ENCODE measurements around the gene ANKS1A. TPM values are rescaled to one million over a fixed set of nuclear protein-coding genes. Genes with fewer than 3 reads are reported as not detected.

The ANKS1A gene
- total RNA-seq, 1 experiment from 2014 or later = 21.7 TPM

DNA sequence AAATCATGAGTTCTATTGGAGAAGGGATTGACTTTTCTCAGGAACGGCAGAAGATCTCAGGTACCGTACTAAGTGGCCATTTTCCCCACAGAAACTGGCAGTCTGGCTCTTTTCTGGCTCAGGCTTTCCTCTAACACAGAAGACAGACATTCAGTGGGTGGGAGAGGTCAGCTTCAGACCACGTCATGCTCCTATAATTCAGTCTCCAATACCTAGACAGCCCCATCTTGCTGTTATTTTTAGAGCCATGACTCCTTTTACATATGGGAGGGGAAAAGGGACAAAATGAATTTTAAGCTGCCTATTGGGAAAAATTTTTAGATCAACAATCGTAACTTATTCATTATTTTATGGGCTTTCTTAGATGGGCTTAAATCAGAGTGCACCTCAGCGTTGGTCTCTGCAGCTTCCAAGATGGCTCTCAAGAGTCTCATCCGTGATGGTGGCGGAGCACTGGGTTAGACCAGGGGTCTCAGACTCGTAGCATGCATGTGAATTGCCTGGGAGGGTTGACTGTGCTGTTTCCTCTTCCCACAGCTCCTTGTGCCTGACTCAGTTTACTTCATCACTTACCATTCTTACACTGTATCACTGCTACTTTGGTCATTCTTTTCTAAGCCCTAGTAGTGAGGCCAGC is 165.2 kb downstream of the ANKS1A start:
- Histone ChIP-seq H3K36me3 (ENCODE audit: insufficient read depth, low read length, poor library complexity, severe bottlenecking) (no peaks in the 10 kb centered on the region), H3K4me1 (ENCODE audit: insufficient read depth, low read length, poor library complexity, severe bottlenecking) (no peaks in the 10 kb centered on the region), H3K9me3 (ENCODE audit: low read depth, low read length, poor library complexity, severe bottlenecking) (no peaks in the 10 kb centered on the region), H3K27me3 (replicated peaks; ENCODE audit: insufficient read depth, low read depth, low read length, poor library complexity) (no peaks in the 10 kb centered on the region), H3K4me3 (ENCODE audit: low read depth, low read length, poor library complexity, severe bottlenecking) (no peak overlapping the region), H3K27ac (ENCODE audit: low read depth, low read length, poor library complexity, severe bottlenecking) (no peak overlapping the region)
- no peak for DNase-seq (ENCODE audit: low spot score)
- ChIA-PET POLR2A (ENCODE audit: low non-redundant PET) (no interaction called here), CTCF (no interaction called here)
- BruUV-seq (replicated peaks) = no TSS peak
- intact Hi-C loops (cut with micrococcal nuclease; ENCODE audit: unreplicated experiment) = no loop called here
- no peak for TF ChIP-seq EZH2 (IDR thresholded peaks at IDR 0.05; ENCODE audit: borderline replicate concordance, low read depth, low read length, poor library complexity, severe bottlenecking)
- TF ChIP-seq, protein P1, sequence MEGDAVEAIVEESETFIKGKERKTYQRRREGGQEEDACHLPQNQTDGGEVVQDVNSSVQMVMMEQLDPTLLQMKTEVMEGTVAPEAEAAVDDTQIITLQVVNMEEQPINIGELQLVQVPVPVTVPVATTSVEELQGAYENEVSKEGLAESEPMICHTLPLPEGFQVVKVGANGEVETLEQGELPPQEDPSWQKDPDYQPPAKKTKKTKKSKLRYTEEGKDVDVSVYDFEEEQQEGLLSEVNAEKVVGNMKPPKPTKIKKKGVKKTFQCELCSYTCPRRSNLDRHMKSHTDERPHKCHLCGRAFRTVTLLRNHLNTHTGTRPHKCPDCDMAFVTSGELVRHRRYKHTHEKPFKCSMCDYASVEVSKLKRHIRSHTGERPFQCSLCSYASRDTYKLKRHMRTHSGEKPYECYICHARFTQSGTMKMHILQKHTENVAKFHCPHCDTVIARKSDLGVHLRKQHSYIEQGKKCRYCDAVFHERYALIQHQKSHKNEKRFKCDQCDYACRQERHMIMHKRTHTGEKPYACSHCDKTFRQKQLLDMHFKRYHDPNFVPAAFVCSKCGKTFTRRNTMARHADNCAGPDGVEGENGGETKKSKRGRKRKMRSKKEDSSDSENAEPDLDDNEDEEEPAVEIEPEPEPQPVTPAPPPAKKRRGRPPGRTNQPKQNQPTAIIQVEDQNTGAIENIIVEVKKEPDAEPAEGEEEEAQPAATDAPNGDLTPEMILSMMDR (conservative IDR thresholded peaks at IDR 0.05; ENCODE audit: low read depth, low read length) = no peak

DNA sequence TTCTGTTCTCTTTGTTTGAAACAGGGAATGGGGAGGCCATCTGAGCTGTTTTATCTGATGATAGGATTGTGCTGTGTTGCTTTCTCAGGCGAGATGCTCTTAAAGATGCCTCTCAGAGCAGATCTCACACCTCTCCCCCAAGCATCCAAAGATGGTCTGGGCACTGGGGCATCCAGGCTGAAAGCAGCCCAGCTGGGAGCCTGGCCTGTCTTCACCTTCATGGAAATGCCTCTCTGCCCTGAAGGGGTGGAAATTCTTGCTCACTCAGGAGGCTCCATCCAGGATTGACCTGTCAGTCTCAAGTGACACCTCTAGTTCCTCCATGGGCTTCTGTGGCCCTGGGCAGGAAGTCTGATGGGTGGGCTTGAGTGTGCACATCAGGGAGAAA is 165.7 kb downstream of the ANKS1A start:
- intact Hi-C loops (cut with micrococcal nuclease; ENCODE audit: unreplicated experiment) = no loop called here
- Histone ChIP-seq H3K27ac (ENCODE audit: low read depth, low read length, poor library complexity, severe bottlenecking) (no peak overlapping the region), H3K4me3 (ENCODE audit: low read depth, low read length, poor library complexity, severe bottlenecking) (no peak overlapping the region), H3K4me1 (ENCODE audit: insufficient read depth, low read length, poor library complexity, severe bottlenecking) (no peaks in the 10 kb centered on the region), H3K27me3 (replicated peaks; ENCODE audit: insufficient read depth, low read depth, low read length, poor library complexity) (no peaks in the 10 kb centered on the region), H3K9me3 (ENCODE audit: low read depth, low read length, poor library complexity, severe bottlenecking) (no peaks in the 10 kb centered on the region), H3K36me3 (ENCODE audit: insufficient read depth, low read length, poor library complexity, severe bottlenecking) (no peaks in the 10 kb centered on the region)
- no peak for TF ChIP-seq EZH2 (IDR thresholded peaks at IDR 0.05; ENCODE audit: borderline replicate concordance, low read depth, low read length, poor library complexity, severe bottlenecking)
- BruUV-seq (replicated peaks) = no TSS peak
- DNase-seq (ENCODE audit: low spot score) = no peak
- POLR2A ChIA-PET (ENCODE audit: low non-redundant PET) = no interaction called here
- CTCF ChIA-PET = no interaction called here

DNA sequence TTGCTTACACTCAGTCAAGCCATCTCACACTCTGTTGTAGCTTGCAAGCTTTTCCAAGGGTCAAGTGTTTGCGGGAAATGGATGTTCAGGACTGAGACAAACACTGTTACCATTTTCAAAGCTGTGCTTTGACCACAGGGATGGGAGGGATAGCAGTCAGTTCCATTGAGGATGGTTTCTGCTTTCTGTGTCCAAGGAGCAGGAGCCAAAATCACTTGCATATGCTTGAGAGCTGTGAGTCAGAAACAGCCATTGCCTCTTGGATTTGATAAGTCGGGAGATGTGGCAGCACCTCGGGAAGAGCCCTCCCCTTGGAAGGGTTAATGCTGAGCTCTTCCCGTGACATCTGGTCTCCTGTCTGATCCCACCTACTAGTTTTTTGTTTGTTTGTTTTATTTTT is 166.8 kb downstream of the ANKS1A start:
- intact Hi-C loops (cut with micrococcal nuclease; ENCODE audit: unreplicated experiment) = no loop called here
- H3K4me1 ChIP-seq (ENCODE audit: insufficient read depth, low read length, poor library complexity, severe bottlenecking) = no peaks in the 10 kb centered on the region
- POLR2A ChIA-PET (ENCODE audit: low non-redundant PET) = no interaction called here
- no TSS peak for BruUV-seq (replicated peaks)
- H3K4me3 ChIP-seq (ENCODE audit: low read depth, low read length, poor library complexity, severe bottlenecking) = no peak overlapping the region
- TF ChIP-seq, protein P1 (conservative IDR thresholded peaks at IDR 0.05; ENCODE audit: low read depth, low read length) = no peak
- TF ChIP-seq EZH2 (IDR thresholded peaks at IDR 0.05; ENCODE audit: borderline replicate concordance, low read depth, low read length, poor library complexity, severe bottlenecking) = no peak
- no peaks in the 10 kb centered on the region for H3K9me3 ChIP-seq (ENCODE audit: low read depth, low read length, poor library complexity, severe bottlenecking)
- DNase-seq (ENCODE audit: low spot score) = no peak
- peaks cover 3% of the 10 kb centered on the region for H3K36me3 ChIP-seq (ENCODE audit: insufficient read depth, low read length, poor library complexity, severe bottlenecking)
- H3K27ac ChIP-seq (ENCODE audit: low read depth, low read length, poor library complexity, severe bottlenecking) = no peak overlapping the region
- CTCF ChIA-PET = no interaction called here
- no peaks in the 10 kb centered on the region for H3K27me3 ChIP-seq (replicated peaks; ENCODE audit: insufficient read depth, low read depth, low read length, poor library complexity)

DNA sequence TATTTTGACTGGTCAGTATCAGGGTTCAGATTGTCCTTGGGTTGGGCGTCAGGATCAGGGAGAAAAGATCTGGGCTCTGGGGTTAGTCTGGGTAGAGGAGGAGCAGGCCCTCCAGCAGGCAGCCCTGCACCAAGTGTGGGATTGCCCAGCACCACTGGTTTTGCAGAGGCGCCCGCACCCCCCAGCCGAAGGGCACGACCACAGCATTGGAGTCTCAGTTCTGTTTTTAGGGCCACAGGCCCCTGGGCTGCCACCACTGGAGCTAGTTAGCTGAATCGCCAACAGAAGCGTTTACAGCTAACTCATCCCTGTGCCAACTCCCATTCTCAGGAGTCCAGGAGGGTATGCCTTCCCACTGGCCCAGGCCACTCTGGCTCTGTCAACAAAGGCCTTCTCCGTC is 167.9 kb downstream of the ANKS1A start:
- H3K27ac ChIP-seq (ENCODE audit: low read depth, low read length, poor library complexity, severe bottlenecking) = no peak overlapping the region
- TF ChIP-seq, protein P1 (conservative IDR thresholded peaks at IDR 0.05; ENCODE audit: low read depth, low read length) = no peak
- TF ChIP-seq EZH2 (IDR thresholded peaks at IDR 0.05; ENCODE audit: borderline replicate concordance, low read depth, low read length, poor library complexity, severe bottlenecking) = no peak
- no peaks in the 10 kb centered on the region for H3K9me3 ChIP-seq (ENCODE audit: low read depth, low read length, poor library complexity, severe bottlenecking)
- H3K4me3 ChIP-seq (ENCODE audit: low read depth, low read length, poor library complexity, severe bottlenecking) = no peak overlapping the region
- peaks cover 5% of the 10 kb centered on the region for H3K36me3 ChIP-seq (ENCODE audit: insufficient read depth, low read length, poor library complexity, severe bottlenecking)
- ChIA-PET CTCF (no interaction called here), POLR2A (ENCODE audit: low non-redundant PET) (no interaction called here)
- BruUV-seq (replicated peaks) = no TSS peak
- H3K4me1 ChIP-seq (ENCODE audit: insufficient read depth, low read length, poor library complexity, severe bottlenecking) = no peaks in the 10 kb centered on the region
- intact Hi-C loops (cut with micrococcal nuclease; ENCODE audit: unreplicated experiment) = no loop called here
- no peaks in the 10 kb centered on the region for H3K27me3 ChIP-seq (replicated peaks; ENCODE audit: insufficient read depth, low read depth, low read length, poor library complexity)
- no peak for DNase-seq (ENCODE audit: low spot score)
